Neural progenitor cell (in vitro differentiated cells): Measurements from ENCODE around the gene RYR3. TPM values are rescaled to one million over a fixed set of nuclear protein-coding genes. Genes with fewer than 3 reads are reported as not detected.

Source experiments
- DNase-seq: peaks from one replicate; pipeline ENCODE4 v3.0.0-alpha.2; 2016; ENCODE audit warnings: low spot score
- H2AFZ ChIP-seq: fragments of 200-600 bp; sonication (generic); replicated peaks from 2 replicates; pipeline ENCODE4 v1.6.1; 2016; ENCODE audit warnings: antibody characterized with exemption
- H3F3A ChIP-seq: fragments of 200-600 bp; sonication (generic); 2 replicates; pipeline ENCODE4 v1.6.1; 2016; ENCODE audit warnings: antibody characterized with exemption, low read depth
- H3K27ac ChIP-seq: fragments of 200-600 bp; sonication (generic); 2 replicates; pipeline ENCODE4 v1.5.1; 2016; ENCODE audit warnings: mild to moderate bottlenecking
- H3K27me3 ChIP-seq: fragments of 200-600 bp; sonication (generic); 2 replicates; pipeline ENCODE4 v1.6.1; 2016; ENCODE audit warnings: mild to moderate bottlenecking, moderate library complexity
- H3K36me3 ChIP-seq: fragments of 200-600 bp; sonication (generic); 2 replicates; pipeline ENCODE4 v1.5.1; 2016
- H3K4me1 ChIP-seq: fragments of 200-600 bp; sonication (generic); 2 replicates; pipeline ENCODE4 v1.6.1; 2016; ENCODE audit warnings: mixed run types
- H3K4me2 ChIP-seq: fragments of 200-600 bp; sonication (generic); 2 replicates; pipeline ENCODE4 v1.6.1; 2016
- H3K4me3 ChIP-seq: fragments of 200-600 bp; sonication (generic); 2 replicates; pipeline ENCODE4 v1.5.1; 2016
- H3K79me2 ChIP-seq: fragments of 200-600 bp; sonication (generic); 2 replicates; pipeline ENCODE4 v1.6.1; 2016; ENCODE audit warnings: low read depth
- H3K9ac ChIP-seq: fragments of 200-600 bp; sonication (generic); 2 replicates; pipeline ENCODE4 v1.6.1; 2016
- H3K9me3 ChIP-seq: fragments of 200-600 bp; sonication (generic); 2 replicates; pipeline ENCODE4 v1.5.1; 2016; ENCODE audit warnings: low read depth
- H4K20me1 ChIP-seq: fragments of 200-600 bp; sonication (generic); 2 replicates; pipeline ENCODE4 v1.6.1; 2016; ENCODE audit warnings: low read depth
- H3K27ac Mint-ChIP-seq: 3 replicates; pipeline ENCODE4 v1.8.0; 2021; ENCODE audit warnings: mixed read lengths
- H3K27me3 Mint-ChIP-seq: 2 replicates; pipeline ENCODE4 v1.8.0; 2022; ENCODE audit warnings: low read depth, mild to moderate bottlenecking, inconsistent platforms, moderate library complexity, mixed read lengths; ENCODE audit not compliant: insufficient read depth
- H3K36me3 Mint-ChIP-seq: 3 replicates; pipeline ENCODE4 v1.8.0; 2021; ENCODE audit warnings: mixed read lengths
- H3K4me1 Mint-ChIP-seq: 3 replicates; pipeline ENCODE4 v1.8.0; 2021; ENCODE audit warnings: mixed read lengths
- H3K4me3 Mint-ChIP-seq: 3 replicates; pipeline ENCODE4 v1.8.0; 2021; ENCODE audit warnings: mild to moderate bottlenecking, moderate library complexity, mixed read lengths
- H3K9me3 Mint-ChIP-seq: 3 replicates; pipeline ENCODE4 v1.8.0; 2020; ENCODE audit warnings: mixed read lengths
- EZH2 ChIP-seq: fragments of 200-600 bp; sonication (generic); IDR thresholded peaks from 2 replicates; pipeline ENCODE4 v1.6.1; 2017; ENCODE audit warnings: antibody characterized with exemption, mild to moderate bottlenecking, moderate library complexity
- EZH2phosphoT487 ChIP-seq: fragments of 200-600 bp; sonication (generic); IDR thresholded peaks from 2 replicates; pipeline ENCODE4 v1.6.1; 2017; ENCODE audit warnings: antibody characterized with exemption
- total RNA-seq: library from RNA; depleted of rRNA; stranded (reverse); fragments of >200 nt; gene quantifications from 2 replicates; pipeline ENCODE4 v1.2.3, GENCODE V29; 2015; ENCODE audit warnings: low replicate concordance
- TF ChIP-seq, protein P1 (sequence below): fragments of 200-600 bp; sonication (generic); IDR thresholded peaks from 2 replicates; pipeline ENCODE4 v1.5.1; 2017; ENCODE audit warnings: antibody characterized with exemption, mild to moderate bottlenecking

The RYR3 gene
- total RNA-seq, 1 donor from 2014 or later, result 2.1 TPM

DNA sequence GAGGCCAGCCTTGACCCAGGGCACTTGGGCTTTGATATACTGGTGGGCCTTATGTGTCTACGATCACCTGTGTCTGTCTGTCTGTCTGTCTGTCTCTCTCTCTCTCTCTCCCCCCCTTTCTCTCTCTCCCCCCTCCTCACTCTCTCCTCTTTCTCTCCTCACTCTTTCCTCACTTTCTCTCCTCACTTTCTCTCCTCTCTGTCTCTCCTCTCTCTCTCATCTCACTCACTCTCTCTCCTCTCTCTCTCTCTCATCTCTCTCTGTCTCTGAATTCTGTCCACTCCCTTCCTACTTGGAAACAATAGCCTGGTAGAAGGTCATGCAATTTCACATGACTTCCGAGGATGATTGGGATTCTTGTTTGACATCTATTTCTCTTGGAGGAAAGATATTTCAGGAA lies 388.4 kb downstream of the RYR3 start:
- H3K4me1 Mint-ChIP-seq, result peaks cover 5% of the 10 kb centered on the region
- H3K27ac Mint-ChIP-seq, result no peak overlapping the region
- Histone ChIP-seq H3K9me3 (no peaks in the 10 kb centered on the region), H3K27me3 (no peaks in the 10 kb centered on the region), H3K4me3 (no peak overlapping the region), H2AFZ (no peak overlapping the region), H4K20me1 (no peaks in the 10 kb centered on the region), H3K9ac (no peak overlapping the region), H3K27ac (no peak overlapping the region), H3K4me1 (no peaks in the 10 kb centered on the region), H3K4me2 (no peak overlapping the region), H3K79me2 (no peaks in the 10 kb centered on the region), H3K36me3 (no peaks in the 10 kb centered on the region), H3F3A (no peaks in the 10 kb centered on the region)
- peaks cover 13% of the 10 kb centered on the region for H3K27me3 Mint-ChIP-seq
- no peak for TF ChIP-seq EZH2
- TF ChIP-seq, protein P1, sequence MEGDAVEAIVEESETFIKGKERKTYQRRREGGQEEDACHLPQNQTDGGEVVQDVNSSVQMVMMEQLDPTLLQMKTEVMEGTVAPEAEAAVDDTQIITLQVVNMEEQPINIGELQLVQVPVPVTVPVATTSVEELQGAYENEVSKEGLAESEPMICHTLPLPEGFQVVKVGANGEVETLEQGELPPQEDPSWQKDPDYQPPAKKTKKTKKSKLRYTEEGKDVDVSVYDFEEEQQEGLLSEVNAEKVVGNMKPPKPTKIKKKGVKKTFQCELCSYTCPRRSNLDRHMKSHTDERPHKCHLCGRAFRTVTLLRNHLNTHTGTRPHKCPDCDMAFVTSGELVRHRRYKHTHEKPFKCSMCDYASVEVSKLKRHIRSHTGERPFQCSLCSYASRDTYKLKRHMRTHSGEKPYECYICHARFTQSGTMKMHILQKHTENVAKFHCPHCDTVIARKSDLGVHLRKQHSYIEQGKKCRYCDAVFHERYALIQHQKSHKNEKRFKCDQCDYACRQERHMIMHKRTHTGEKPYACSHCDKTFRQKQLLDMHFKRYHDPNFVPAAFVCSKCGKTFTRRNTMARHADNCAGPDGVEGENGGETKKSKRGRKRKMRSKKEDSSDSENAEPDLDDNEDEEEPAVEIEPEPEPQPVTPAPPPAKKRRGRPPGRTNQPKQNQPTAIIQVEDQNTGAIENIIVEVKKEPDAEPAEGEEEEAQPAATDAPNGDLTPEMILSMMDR, result no peak
- TF ChIP-seq EZH2phosphoT487, result no peak
- H3K36me3 Mint-ChIP-seq, result no peaks in the 10 kb centered on the region
- no peak for DNase-seq
- H3K9me3 Mint-ChIP-seq, result no peaks in the 10 kb centered on the region
- H3K4me3 Mint-ChIP-seq, result no peak overlapping the region

DNA sequence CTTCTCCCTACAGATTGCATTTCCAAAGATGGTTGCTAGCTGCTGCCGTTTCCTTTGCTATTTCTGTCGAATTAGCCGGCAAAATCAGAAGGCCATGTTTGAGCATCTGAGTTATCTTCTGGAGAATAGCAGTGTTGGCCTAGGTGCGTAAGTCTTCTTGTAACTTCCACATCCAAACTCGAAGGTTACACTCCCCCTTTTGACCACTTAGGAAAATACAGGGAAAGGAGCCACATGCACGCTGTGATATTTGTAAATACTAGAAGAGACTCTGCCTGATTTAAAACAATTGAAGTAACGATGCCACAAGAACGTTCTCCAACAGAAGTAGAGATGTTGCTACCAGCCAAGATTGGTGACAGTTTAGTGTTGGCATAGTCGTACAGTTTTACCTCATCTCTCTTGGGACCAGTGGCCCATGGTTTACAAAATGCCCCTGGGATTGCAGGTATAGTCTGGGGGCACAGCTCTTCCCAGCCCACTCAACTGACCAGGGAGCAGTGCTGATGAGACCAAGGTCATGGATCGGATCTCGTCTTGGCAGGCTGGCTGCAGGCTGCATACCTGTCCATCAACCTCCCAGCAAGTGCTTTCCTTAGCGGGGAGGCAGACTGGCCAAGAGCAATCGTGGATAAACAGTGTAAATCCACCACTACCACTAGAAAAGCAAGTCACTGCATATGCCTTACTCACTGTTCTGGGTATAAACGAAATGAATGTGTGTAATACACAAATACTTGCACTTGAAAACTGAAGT lies 389.1 kb downstream of the RYR3 start:
- no peaks in the 10 kb centered on the region for H4K20me1 ChIP-seq
- no peak for TF ChIP-seq EZH2phosphoT487
- TF ChIP-seq, protein P1, result peak; percentile 52
- H3K36me3 Mint-ChIP-seq, result no peaks in the 10 kb centered on the region
- no peak overlapping the region for H3K4me3 Mint-ChIP-seq
- no peak overlapping the region for H3K27ac Mint-ChIP-seq
- no peaks in the 10 kb centered on the region for H3K9me3 ChIP-seq
- H3K4me1 ChIP-seq, result no peaks in the 10 kb centered on the region
- H3K4me3 ChIP-seq, result no peak overlapping the region
- H3K79me2 ChIP-seq, result no peaks in the 10 kb centered on the region
- H3F3A ChIP-seq, result no peaks in the 10 kb centered on the region
- H2AFZ ChIP-seq, result no peak overlapping the region
- no peaks in the 10 kb centered on the region for H3K9me3 Mint-ChIP-seq
- no peaks in the 10 kb centered on the region for H3K36me3 ChIP-seq
- H3K4me2 ChIP-seq, result no peak overlapping the region
- peak; percentile 34 for DNase-seq
- no peaks in the 10 kb centered on the region for H3K27me3 ChIP-seq
- H3K4me1 Mint-ChIP-seq, result peaks cover 5% of the 10 kb centered on the region
- H3K9ac ChIP-seq, result no peak overlapping the region
- H3K27me3 Mint-ChIP-seq, result peaks cover 11% of the 10 kb centered on the region
- no peak overlapping the region for H3K27ac ChIP-seq

DNA sequence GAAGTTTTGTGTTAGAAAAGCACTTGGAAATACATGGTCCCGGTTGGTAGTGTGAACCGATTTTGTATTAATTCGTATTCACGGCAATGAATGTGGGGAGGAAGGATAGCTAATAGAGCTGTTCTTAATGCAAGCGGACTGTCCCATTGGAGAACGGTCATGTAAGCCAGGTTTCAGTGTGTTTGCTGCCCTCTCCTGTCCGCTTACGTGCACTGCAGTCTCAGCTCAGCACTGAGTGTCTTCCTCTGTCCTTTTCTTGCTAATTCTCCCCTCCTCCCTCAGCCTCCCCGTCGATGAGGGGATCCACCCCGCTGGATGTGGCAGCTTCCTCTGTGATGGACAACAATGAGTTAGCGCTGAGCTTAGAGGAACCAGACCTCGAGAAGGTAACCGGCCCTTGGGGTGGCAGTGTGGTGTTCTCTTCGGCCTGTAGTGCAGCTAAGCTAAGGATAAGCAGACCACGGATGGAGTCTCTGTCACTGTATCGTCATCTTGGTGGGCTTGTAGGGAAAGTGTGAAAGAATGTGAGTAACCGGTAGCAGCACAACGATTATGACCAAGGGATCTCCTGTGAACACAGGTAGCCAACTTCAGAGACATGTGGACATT lies 390.0 kb downstream of the RYR3 start:
- Histone ChIP-seq H3F3A (no peaks in the 10 kb centered on the region), H3K4me3 (no peak overlapping the region), H3K4me1 (no peaks in the 10 kb centered on the region), H3K27ac (no peak overlapping the region), H3K79me2 (no peaks in the 10 kb centered on the region), H3K4me2 (no peak overlapping the region), H3K27me3 (no peaks in the 10 kb centered on the region), H2AFZ (peak overlapping the region; percentile 37), H3K9me3 (no peaks in the 10 kb centered on the region), H3K9ac (no peak overlapping the region), H4K20me1 (no peaks in the 10 kb centered on the region), H3K36me3 (no peaks in the 10 kb centered on the region)
- Mint-ChIP-seq H3K27ac (no peak overlapping the region), H3K36me3 (no peaks in the 10 kb centered on the region), H3K27me3 (peaks cover 11% of the 10 kb centered on the region), H3K4me1 (peaks cover 5% of the 10 kb centered on the region), H3K9me3 (no peaks in the 10 kb centered on the region), H3K4me3 (no peak overlapping the region)
- DNase-seq, result peak; percentile 82
- TF ChIP-seq, protein P1, result peak; percentile 91
- TF ChIP-seq EZH2phosphoT487, result no peak
